HepG2 (cell line): ENCODE results near the gene NUPR2. TPM values are rescaled to one million over a fixed set of nuclear protein-coding genes. Genes with fewer than 3 reads are reported as not detected.

Experiments used
- AHDC1 ChIP-seq: sonication (generic); formaldehyde crosslinking; IDR thresholded peaks from 2 replicates; pipeline ENCODE4 v1.5.1; 2020; ENCODE audit warnings: mild to moderate bottlenecking, missing genetic modification reagents, borderline replicate concordance
- CREBL2 ChIP-seq: sonication (generic); formaldehyde crosslinking; IDR thresholded peaks from 2 replicates; pipeline ENCODE4 v1.8.1; 2023; ENCODE audit warnings: missing genetic modification reagents, mild to moderate bottlenecking, borderline replicate concordance
- CSRNP2 ChIP-seq: sonication (generic); formaldehyde crosslinking; conservative IDR thresholded peaks from 2 replicates; pipeline ENCODE4 v1.8.0; 2022; ENCODE audit warnings: low read depth, missing genetic modification reagents
- GLI4 ChIP-seq: sonication (generic); formaldehyde crosslinking; IDR thresholded peaks from 2 replicates; pipeline ENCODE4 v1.5.1; 2020; ENCODE audit warnings: missing genetic modification reagents, mild to moderate bottlenecking, moderate library complexity, borderline replicate concordance
- HMGA1 ChIP-seq: sonication (generic); formaldehyde crosslinking; conservative IDR thresholded peaks from 2 replicates; pipeline ENCODE4 v1.4.0; 2020; ENCODE audit warnings: missing genetic modification reagents
- LRRFIP1 ChIP-seq: sonication (generic); formaldehyde crosslinking; conservative IDR thresholded peaks from 2 replicates; pipeline ENCODE4 v1.4.0; 2020; ENCODE audit warnings: missing genetic modification reagents
- RNF2 ChIP-seq: fragments of 450-650 bp; conservative IDR thresholded peaks from 2 replicates; pipeline ENCODE4 v1.6.1; 2016; ENCODE audit warnings: low read depth
- SAFB2 ChIP-seq: sonication (generic); formaldehyde crosslinking; IDR thresholded peaks from 2 replicates; pipeline ENCODE4 v1.5.1; 2020; ENCODE audit warnings: missing genetic modification reagents, low read depth, mild to moderate bottlenecking, borderline replicate concordance
- SNAI1 ChIP-seq: sonication (generic); formaldehyde crosslinking; IDR thresholded peaks from 2 replicates; pipeline ENCODE4 v1.5.0; 2020; ENCODE audit warnings: mild to moderate bottlenecking, missing genetic modification reagents, borderline replicate concordance
- SP2 ChIP-seq: sonication (generic); formaldehyde crosslinking; IDR thresholded peaks from 2 replicates; pipeline ENCODE4 v1.5.1; 2020; ENCODE audit warnings: mild to moderate bottlenecking, missing genetic modification reagents
- ZBTB38 ChIP-seq: sonication (generic); formaldehyde crosslinking; IDR thresholded peaks from 2 replicates; pipeline ENCODE4 v1.5.1; 2020; ENCODE audit warnings: mild to moderate bottlenecking, missing genetic modification reagents
- ZNF18 ChIP-seq: sonication (generic); formaldehyde crosslinking; IDR thresholded peaks from 2 replicates; pipeline ENCODE4 v1.8.0; 2022; ENCODE audit warnings: mild to moderate bottlenecking, missing genetic modification reagents; ENCODE audit not compliant: insufficient replicate concordance
- ZNF275 ChIP-seq: sonication (generic); formaldehyde crosslinking; IDR thresholded peaks from 2 replicates; pipeline ENCODE4 v1.8.0; 2022; ENCODE audit warnings: missing genetic modification reagents, mild to moderate bottlenecking, inconsistent platforms, borderline replicate concordance
- ZNF562 ChIP-seq: sonication (generic); formaldehyde crosslinking; IDR thresholded peaks from 2 replicates; pipeline ENCODE4 v1.8.0; 2022; ENCODE audit warnings: missing genetic modification reagents, borderline replicate concordance
- ZNF564 ChIP-seq: sonication (generic); formaldehyde crosslinking; IDR thresholded peaks from 2 replicates; pipeline ENCODE4 v1.8.1; 2023; ENCODE audit warnings: mild to moderate bottlenecking, missing genetic modification reagents
- polyA plus RNA-seq, 8 experiments: library from polyadenylated mRNA; depleted of rRNA in 3 of 8; stranded (reverse) in 7 of 8; unstranded in 1 of 8; fragments of >200 nt; fragmentation: Illumina TruSeq in 4 of 8; extraction: Trizol in 4 of 8; gene quantifications; 2 replicates each; pipeline versions ENCODE4 v1.2.1 to v1.2.3, GENCODE V29; 2011 to 2016; ENCODE audit warnings: low read depth in 4 of 8, missing spikeins in 1 of 8, mixed read lengths in 1 of 8; ENCODE audit not compliant: insufficient read depth in 1 of 8
- total RNA-seq, 5 experiments: library from RNA; depleted of rRNA; stranded (reverse); fragments of >200 nt; fragmentation: Illumina TruSeq; extraction: Trizol; gene quantifications; 2 replicates each; pipeline ENCODE4 v1.2.3, GENCODE V29; 2016; ENCODE audit warnings: low read depth in 1 of 5

Gene NUPR2
- total and polyA plus RNA-seq, 2 of the 13 experiments (the other 11 are each of a cell fraction or from before 2014, with no cell fraction given), result not detected

GRCh38 chr7:56079450-56080185 lies 36.6 kb downstream of the NUPR2 start (continued):
- no peak for TF ChIP-seq LRRFIP1
- no peak for TF ChIP-seq HMGA1 (CRISPR knock-in tag)
- no peak for TF ChIP-seq CSRNP2 (CRISPR knock-in tag)
- no peak for TF ChIP-seq ZNF275 (CRISPR knock-in tag)
- no peak for TF ChIP-seq ZNF564 (CRISPR knock-in tag)
- TF ChIP-seq RNF2, result no peak
- no peak for TF ChIP-seq SNAI1 (CRISPR knock-in tag)
- no peak for TF ChIP-seq ZNF562 (CRISPR knock-in tag)
- TF ChIP-seq ZBTB38 (CRISPR knock-in tag), result peak; percentile 50; the same call in 1 of the 2 replicates
- TF ChIP-seq CREBL2 (CRISPR knock-in tag), result no peak
- TF ChIP-seq SP2 (CRISPR knock-in tag), result no peak
- peak; percentile 53; the same call in 1 of the 2 replicates for TF ChIP-seq AHDC1 (CRISPR knock-in tag)
- no peak for TF ChIP-seq ZNF18
- TF ChIP-seq GLI4 (CRISPR knock-in tag), result no peak
- TF ChIP-seq SAFB2 (CRISPR knock-in tag), result no peak
